Measurements from ENCODE around the gene GSN. TPM values are rescaled to one million over a fixed set of nuclear protein-coding genes. Genes with fewer than 3 reads are reported as not detected.
A peak's percentile ranks its signal among the peaks of the same experiment; 100 is the strongest.

GSN gene
- total and polyA plus RNA-seq, 10 of the 15 experiments (the other 5 are each of a cell fraction or from before 2014, with no cell fraction given), result 0.66 to 9.2 (median 6.2) TPM

DNA sequence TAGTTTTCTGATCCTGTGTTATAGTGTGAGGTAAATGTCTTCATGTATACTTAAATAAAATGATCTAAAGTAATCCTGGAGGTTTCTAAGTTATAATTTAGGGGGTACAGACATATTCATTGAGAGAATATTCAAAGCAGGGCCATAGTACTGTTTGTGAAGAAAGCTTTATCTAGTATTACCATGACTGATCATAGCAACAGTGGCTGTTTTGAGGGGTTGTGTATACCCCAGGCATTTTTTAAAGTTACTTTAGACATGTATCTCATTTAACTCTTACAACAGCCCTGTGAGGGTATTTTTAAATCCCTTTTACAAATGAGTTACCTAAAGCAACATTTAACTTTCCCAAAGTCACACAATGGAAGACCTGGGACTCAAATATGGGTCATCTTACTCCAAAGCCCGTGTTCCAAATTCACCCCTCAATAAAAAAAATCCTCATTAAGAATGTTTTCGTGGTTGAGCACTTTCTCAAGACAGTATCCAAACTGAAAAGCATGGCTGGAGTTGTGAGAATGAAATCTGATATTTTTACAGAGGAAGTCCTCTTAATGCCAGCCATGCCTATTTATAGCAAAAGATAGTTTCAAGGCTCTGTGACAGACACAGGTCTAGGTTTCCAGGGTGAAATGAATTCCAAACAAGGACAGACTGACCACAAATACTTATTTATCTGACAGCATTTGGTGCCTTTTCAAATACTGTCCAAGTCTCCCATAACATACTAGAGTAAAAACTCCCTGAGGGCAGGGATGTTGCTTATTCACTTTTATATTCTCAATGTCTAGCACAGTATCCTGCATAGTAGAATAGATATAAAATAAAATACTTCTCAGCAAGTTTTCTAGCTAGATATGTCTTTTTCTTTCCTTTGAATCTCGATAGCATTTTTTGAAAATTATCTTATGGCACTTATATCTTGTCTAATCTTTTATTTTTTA, 91.7 kb downstream of the GSN start:
- no TSS peak for BruUV-seq (replicated peaks)
- SMC1A ChIA-PET (ENCODE audit: uncharacterized antibody, unreplicated experiment), result interaction anchor here (1.6 kb wide), 1 partner anchor 14 kb away, joined by 3 read pairs; no protein-coding TSS in a partner anchor

More for the DNA sequence above, 91.7 kb downstream of the GSN start:
- CTCF ChIA-PET, result interaction anchor here (1.0 to 3.3 kb wide), 4 partner anchors 10 to 40 kb away, joined by 3 to 16 read pairs (median 6); no protein-coding TSS in a partner anchor
- Histone ChIP-seq H2AFZ (ENCODE audit: control insufficient read depth, low read depth, low read length) (no peak overlapping the region), H3K27me3 (replicated peaks in 1 of 2; ENCODE audit: control insufficient read depth in 2 of 2, insufficient read depth in 2 of 2, low read length in 1 of 2) (no peaks in the 10 kb centered on the region), H3K36me3 (ENCODE audit: control insufficient read depth in 2 of 2, insufficient read depth in 2 of 2, low read length in 1 of 2) (no peaks in the 10 kb centered on the region), H3K4me3 (peak overlapping the region; percentile 31; the same call in 1 of the 2 replicates), H3K27ac (ENCODE audit: control insufficient read depth, insufficient read depth) (peak overlapping the region; percentile 66), H3K9me3 (replicated peaks; ENCODE audit: control insufficient read depth, insufficient read depth, low read length) (no peaks in the 10 kb centered on the region; the same call in 2 of the 3 replicates), H3K79me2 (ENCODE audit: control insufficient read depth, insufficient read depth, low read length) (no peaks in the 10 kb centered on the region; the same call in 1 of the 2 replicates), H3K4me1 (ENCODE audit: control insufficient read depth, insufficient read depth, low read length) (peaks cover 15% of the 10 kb centered on the region), H4K20me1 (ENCODE audit: control insufficient read depth, insufficient read depth) (no peaks in the 10 kb centered on the region), H3K9ac (ENCODE audit: control insufficient read depth, insufficient read depth, low read length) (no peak overlapping the region), H3K4me2 (ENCODE audit: control insufficient read depth, insufficient read depth) (peak overlapping the region; percentile 89; the same call in 1 of the 2 replicates)
- intact Hi-C loops (cut with micrococcal nuclease; ENCODE audit: unreplicated experiment) (no loop called here), in situ Hi-C loops (cut with MboI) (no loop called here)
- RAD21 ChIA-PET (ENCODE audit: unreplicated experiment), result no interaction called here
- DNase-seq (ENCODE audit: low read depth, low spot score), result no peak
- TF ChIP-seq USF2 (IDR thresholded peaks at IDR 0.05; ENCODE audit: borderline replicate concordance, low read depth, low read length) (no peak), PAX5 (IDR thresholded peaks at IDR 0.05; ENCODE audit: borderline replicate concordance, low read depth, low read length) (no peak), YY1 (IDR thresholded peaks at IDR 0.05; ENCODE audit: low read depth, low read length) (no peak), KLF5 (IDR thresholded peaks at IDR 0.05; ENCODE audit: partially characterized antibody) (no peak), SMAD1 (IDR thresholded peaks at IDR 0.05; ENCODE audit: low read depth, partially characterized antibody) (no peak), JUNB (IDR thresholded peaks at IDR 0.05) (no peak)
- TF ChIP-seq, protein P1, sequence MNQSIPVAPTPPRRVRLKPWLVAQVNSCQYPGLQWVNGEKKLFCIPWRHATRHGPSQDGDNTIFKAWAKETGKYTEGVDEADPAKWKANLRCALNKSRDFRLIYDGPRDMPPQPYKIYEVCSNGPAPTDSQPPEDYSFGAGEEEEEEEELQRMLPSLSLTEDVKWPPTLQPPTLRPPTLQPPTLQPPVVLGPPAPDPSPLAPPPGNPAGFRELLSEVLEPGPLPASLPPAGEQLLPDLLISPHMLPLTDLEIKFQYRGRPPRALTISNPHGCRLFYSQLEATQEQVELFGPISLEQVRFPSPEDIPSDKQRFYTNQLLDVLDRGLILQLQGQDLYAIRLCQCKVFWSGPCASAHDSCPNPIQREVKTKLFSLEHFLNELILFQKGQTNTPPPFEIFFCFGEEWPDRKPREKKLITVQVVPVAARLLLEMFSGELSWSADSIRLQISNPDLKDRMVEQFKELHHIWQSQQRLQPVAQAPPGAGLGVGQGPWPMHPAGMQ (IDR thresholded peaks at IDR 0.05; ENCODE audit: borderline replicate concordance), result no peak
- ATAC-seq, result peak; percentile 50
- WGBS (ENCODE audit: insufficient coverage, insufficient replicate concordance, low lambda C conversion rate, missing lambda C conversion rate), result 97% methylated on average over 3 of the region's 3 CpGs
- FAIRE-seq, result no peak
- POLR2A ChIA-PET, result interaction anchor here (1.0 kb wide), 1 partner anchor 9 kb away, joined by 3 read pairs; no protein-coding TSS in a partner anchor
